Measurements from ENCODE around the gene PAWR. TPM values are rescaled to one million over a fixed set of nuclear protein-coding genes. Genes with fewer than 3 reads are reported as not detected.

PAWR gene
- polyA plus RNA-seq, 2 of the 4 experiments (the other 2 are of a cell fraction), result 40.8 to 55.2 TPM

- TF ChIP-seq BCL3 (IDR thresholded peaks at IDR 0.05), result no peak
Observed at GRCh38 chr12:79662046-79662811, 28.5 kb downstream of the PAWR start (continued).

- no peak for FAIRE-seq
- TF ChIP-seq ATOH8 (CRISPR knock-in tag; IDR thresholded peaks at IDR 0.05; ENCODE audit: low read depth), result no peak
- TF ChIP-seq USF2 (IDR thresholded peaks at IDR 0.05), result no peak
- TF ChIP-seq BHLHE40 (IDR thresholded peaks at IDR 0.05; ENCODE audit: low read depth, low read length), result no peak
- no peak for TF ChIP-seq HMGXB4 (CRISPR knock-in tag; IDR thresholded peaks at IDR 0.05; ENCODE audit: borderline replicate concordance)
- no peak for TF ChIP-seq PHF8 (IDR thresholded peaks at IDR 0.05; ENCODE audit: borderline replicate concordance, low read depth)
- TF ChIP-seq ZSCAN20 (CRISPR knock-in tag; IDR thresholded peaks at IDR 0.05), result no peak
- no peak for TF ChIP-seq CEBPB (IDR thresholded peaks at IDR 0.05)
- TF ChIP-seq POLR2AphosphoS2 (conservative IDR thresholded peaks at IDR 0.05; ENCODE audit: low read length), result no peak
- no peak for TF ChIP-seq RARB (CRISPR knock-in tag; IDR thresholded peaks at IDR 0.05)
- TF ChIP-seq SMC3 (IDR thresholded peaks at IDR 0.05), result no peak
- TF ChIP-seq HOXA7 (CRISPR knock-in tag; IDR thresholded peaks at IDR 0.05), result no peak
- TF ChIP-seq CBX8 (IDR thresholded peaks at IDR 0.05), result no peak
- no peak for TF ChIP-seq ZC3H11A (IDR thresholded peaks at IDR 0.05)
- TF ChIP-seq CHD4 (IDR thresholded peaks at IDR 0.05; ENCODE audit: borderline replicate concordance), result no peak
- peak in 1 of 2 experiments; percentile 36; a peak in 2 of 6 replicates for ATAC-seq
- Histone ChIP-seq H3K9me3 (no peaks in the 10 kb centered on the region), H3K4me2 (no peak overlapping the region), H3K4me3 (no peak overlapping the region), H3K4me1 (peaks cover 47% of the 10 kb centered on the region), H3K27ac (no peak overlapping the region)
- POLR2A ChIA-PET, result interaction anchor here (1.9 kb wide), 1 partner anchor 29 kb away, joined by 8 read pairs; the partner anchor contains the start of gene PAWR
- CTCF ChIA-PET, result interaction anchor here (1.5 kb wide), 1 partner anchor 13 kb away, joined by 4 read pairs; no protein-coding TSS in a partner anchor
- DNase-seq (ENCODE audit: low read depth in 1 of 2, low spot score in 1 of 2), result no peak
Observed at GRCh38 chr12:79661629-79662028, 29.1 kb downstream of the PAWR start.

GRCh38 chr12:79659961-79660431 is 30.8 kb downstream of the PAWR start:
- ChIA-PET CTCF (no interaction called here), POLR2A (no interaction called here)
- Histone ChIP-seq H3K4me1 (peaks cover 47% of the 10 kb centered on the region), H3K27ac (0 out of 6 replicates have a peak overlapping the region, but pooled peaks of 1 of the 2 experiments have one; percentile 20), H3K9me3 (no peaks in the 10 kb centered on the region), H3K4me3 (no peak overlapping the region), H3K4me2 (peak overlapping the region; percentile 59)
- 5% methylated on average over 1 of the region's 1 CpG for WGBS (ENCODE audit: missing lambda C conversion rate)
- no peak for TF ChIP-seq BHLHE40 (IDR thresholded peaks at IDR 0.05; ENCODE audit: low read depth, low read length)
- TF ChIP-seq NPAS2 (CRISPR knock-in tag; IDR thresholded peaks at IDR 0.05; ENCODE audit: borderline replicate concordance), result no peak
- TF ChIP-seq EHMT2 (IDR thresholded peaks at IDR 0.05; ENCODE audit: low read depth), result no peak
- DNase-seq (ENCODE audit: low read depth in 1 of 2, low spot score in 1 of 2) (no peak), ATAC-seq (peak; percentile 17 to 53; a peak in 3 of 6 replicates), FAIRE-seq (peak; percentile 28)
